Activated CD4-positive, alpha-beta memory T cell treated with anti-CD3 and anti-CD28 coated beads, Interleukin-2, amount 10 ng/mL, durations not matched to agents 7 days and 5 days (primary cell): ENCODE results near the gene MRPL9. TPM values are rescaled to one million over a fixed set of nuclear protein-coding genes. Genes with fewer than 3 reads are reported as not detected.

Experiments
- CTCF ChIA-PET: fragments of 350-600 bp; sonication (Branson Sonifier 250); formaldehyde crosslinking; loops from one replicate; lab custom pipeline; 2021; ENCODE audit warnings: antibody characterized with exemption, inconsistent platforms; lab: Charles Lee
- POLR2A ChIA-PET: fragments of 350-600 bp; sonication (Branson Sonifier 250); formaldehyde crosslinking; loops from one replicate; lab custom pipeline; 2021; ENCODE audit warnings: antibody characterized with exemption; lab: Charles Lee
- DNase-seq: peaks from one replicate; pipeline ENCODE4 v3.0.0-alpha.2; 2020
- H3K27ac Mint-ChIP-seq: one replicate; pipeline ENCODE4 v1.8.0; 2021; ENCODE audit warnings: mild to moderate bottlenecking, mixed read lengths
- H3K27me3 Mint-ChIP-seq: one replicate; pipeline ENCODE4 v1.8.0; 2021; ENCODE audit warnings: mixed read lengths
- H3K36me3 Mint-ChIP-seq: one replicate; pipeline ENCODE4 v1.8.0; 2021; ENCODE audit warnings: low read depth, mixed read lengths
- H3K4me1 Mint-ChIP-seq: one replicate; pipeline ENCODE4 v1.8.0; 2021; ENCODE audit warnings: mixed read lengths
- H3K4me3 Mint-ChIP-seq: one replicate; pipeline ENCODE4 v1.8.0; 2021; ENCODE audit warnings: mild to moderate bottlenecking, mixed read lengths
- H3K9me3 Mint-ChIP-seq: one replicate; pipeline ENCODE4 v1.8.0; 2021; ENCODE audit warnings: mixed read lengths
- total RNA-seq, 2 experiments: library from RNA; stranded (reverse); gene quantifications; one replicate each; pipeline ENCODE4 v1.2.3, GENCODE V29; 2021

MRPL9 gene
- total RNA-seq, 2 experiments from 2014 or later = 97.9 to 98.9 TPM

- Mint-ChIP-seq H3K36me3 (no peaks in the 10 kb centered on the region), H3K4me3 (no peak overlapping the region), H3K27me3 (peaks cover 40% of the 10 kb centered on the region), H3K27ac (no peak overlapping the region), H3K9me3 (no peaks in the 10 kb centered on the region), H3K4me1 (peaks cover 5% of the 10 kb centered on the region)
- ChIA-PET CTCF (interaction anchor here (0.9 kb wide), 1 partner anchor 130 kb away, joined by 3 read pairs; no protein-coding TSS in a partner anchor), POLR2A (no interaction called here)
- no peak for DNase-seq
Observed at GRCh38 chr1:151713874-151714273, 49.4 kb downstream of the MRPL9 start.

- Mint-ChIP-seq H3K36me3 (no peaks in the 10 kb centered on the region), H3K9me3 (no peaks in the 10 kb centered on the region), H3K27ac (no peak overlapping the region), H3K4me3 (no peak overlapping the region), H3K27me3 (peaks cover 31% of the 10 kb centered on the region), H3K4me1 (peaks cover 5% of the 10 kb centered on the region)
- ChIA-PET CTCF (interaction anchor here (0.9 kb wide), 1 partner anchor 130 kb away, joined by 3 read pairs; no protein-coding TSS in a partner anchor), POLR2A (no interaction called here)
- DNase-seq = no peak
Observed at GRCh38 chr1:151713044-151713443, 50.3 kb downstream of the MRPL9 start.

- Mint-ChIP-seq H3K27ac (no peak overlapping the region), H3K9me3 (no peaks in the 10 kb centered on the region), H3K36me3 (no peaks in the 10 kb centered on the region), H3K27me3 (peaks cover 20% of the 10 kb centered on the region), H3K4me1 (peaks cover 2% of the 10 kb centered on the region), H3K4me3 (no peak overlapping the region)
- CTCF ChIA-PET = no interaction called here
- DNase-seq = no peak
- POLR2A ChIA-PET = interaction anchor here (0.5 kb wide), 1 partner anchor 1007 kb away, joined by 3 read pairs; a partner anchor contains a TSS
Observed at GRCh38 chr1:151711951-151712350, 51.3 kb downstream of the MRPL9 start.

- peaks cover 17% of the 10 kb centered on the region for H3K27me3 Mint-ChIP-seq
- no peaks in the 10 kb centered on the region for H3K36me3 Mint-ChIP-seq
- DNase-seq = no peak
- POLR2A ChIA-PET = interaction anchor here (0.5 kb wide), 1 partner anchor 1008 kb away, joined by 3 read pairs; a partner anchor contains a TSS
- peaks cover 4% of the 10 kb centered on the region for H3K4me1 Mint-ChIP-seq
- no peak overlapping the region for H3K4me3 Mint-ChIP-seq
- H3K27ac Mint-ChIP-seq = no peak overlapping the region
- H3K9me3 Mint-ChIP-seq = no peaks in the 10 kb centered on the region
- CTCF ChIA-PET = no interaction called here
Observed at GRCh38 chr1:151711044-151711800, 52.1 kb downstream of the MRPL9 start.

- Mint-ChIP-seq H3K27me3 (peaks cover 9% of the 10 kb centered on the region), H3K4me1 (peaks cover 6% of the 10 kb centered on the region), H3K27ac (no peak overlapping the region), H3K36me3 (no peaks in the 10 kb centered on the region), H3K9me3 (no peaks in the 10 kb centered on the region), H3K4me3 (no peak overlapping the region)
- ChIA-PET CTCF (no interaction called here), POLR2A (no interaction called here)
- DNase-seq = peak; percentile 33
Observed at GRCh38 chr1:151710187-151710840, 53.0 kb downstream of the MRPL9 start.

Other genes starting within 250 kb of the MRPL9 start
- 1 to 10 TPM; 4.5 to 4.9 TPM for gene TUFT1, start 223.2 kb downstream of the MRPL9 start, total RNA-seq
- gene SNX27, start 151.4 kb downstream of the MRPL9 start, total RNA-seq = 10 to 100 TPM; 28.9 to 29.6 TPM
- not detected for gene CELF3, start 46.7 kb downstream of the MRPL9 start, total RNA-seq
- not detected for gene RIIAD1, start 42.0 kb downstream of the MRPL9 start, total RNA-seq
- 10 to 100 TPM; 27.1 to 30.9 TPM for gene TDRKH, start 27.0 kb upstream of the MRPL9 start, total RNA-seq
- gene LINGO4, start 41.9 kb upstream of the MRPL9 start, total RNA-seq = 1 to 10 TPM; 1.2 to 1.3 TPM
- gene RORC, start 68.3 kb upstream of the MRPL9 start, total RNA-seq = 10 to 100 TPM; 25.4 to 25.8 TPM
- 1 to 10 TPM; 3.0 to 3.7 TPM for gene C2CD4D, start 76.3 kb upstream of the MRPL9 start, total RNA-seq
- not detected for gene THEM5, start 90.2 kb upstream of the MRPL9 start, total RNA-seq
- 10 to 100 TPM; 26.3 to 28.6 TPM for gene THEM4, start 146.0 kb upstream of the MRPL9 start, total RNA-seq
- gene S100A10, start 230.4 kb upstream of the MRPL9 start, total RNA-seq = 100 to 1,000 TPM; 631 to 641 TPM